Astrocyte (in vitro differentiated cells and primary cell): ENCODE results near the gene METAP1.

Source experiments
- CTCF ChIP-seq: IDR thresholded peaks from 2 replicates; pipeline ENCODE4 v1.5.1; 2011; ENCODE audit warnings: low read depth, mild to moderate bottlenecking, inconsistent platforms, low read length, moderate library complexity; ENCODE audit not compliant: insufficient read depth
- EZH2 ChIP-seq: IDR thresholded peaks from 2 replicates; pipeline ENCODE4 v1.6.1; 2012; ENCODE audit warnings: mild to moderate bottlenecking, low read length, inconsistent platforms; ENCODE audit not compliant: insufficient read depth

GRCh38 chr4:99084595-99084994, 89.1 kb downstream of the METAP1 start:
- no peak for TF ChIP-seq CTCF
- TF ChIP-seq EZH2 = no peak
